K562 (cell line): ENCODE results near the gene PUDP. TPM values are rescaled to one million over a fixed set of nuclear protein-coding genes. Genes with fewer than 3 reads are reported as not detected.

ENCODE experiments used
- ATAC-seq: fragments of 200-7000 bp; cut with Tn5 transposase; 3 replicates; pipeline ENCODE4 v1.9.1; 2020; ENCODE audit warnings: moderate library complexity
- BruUV-seq: library from RNA; stranded (reverse); fragments of 400-500 nt; replicated peaks from 2 replicates; lab custom pipeline; 2021; lab: Mats Ljungman, UMichigan
- CTCF ChIA-PET: fragments of 300-600 bp; formaldehyde crosslinking; extraction: SDS; loops from one replicate; lab custom pipeline; 2021; ENCODE audit warnings: low intra/inter-chr PET ratio; lab: Yijun Ruan, JAX
- POLR2A ChIA-PET: fragments of 300-600, 350-650 bp; sonication (Branson Sonifier 250); formaldehyde crosslinking; extraction: SDS; loops from one replicate; lab custom pipeline; 2021; ENCODE audit warnings: antibody characterized with exemption, inconsistent platforms; lab: Yijun Ruan, JAX
- DNase-seq, 4 experiments: peaks; one replicate each; pipeline versions ENCODE4 v3.0.0 to v3.0.0-alpha.2; 2011 to 2018; ENCODE audit warnings: low spot score in 3 of 4, mixed read lengths in 3 of 4; ENCODE audit errors: extremely low read depth in 1 of 4
- FAIRE-seq: peaks from 2 replicates; lab custom pipeline; 2011; peaks lifted over from hg19 to GRCh38; lab: Jason Lieb, UNC
- H2AFZ ChIP-seq: 2 replicates; pipeline ENCODE4 v1.6.0; 2011; ENCODE audit warnings: low read depth, low read length, control low read depth, inconsistent platforms
- H3K27ac ChIP-seq: fragments of 200-600 bp; 3 replicates; pipeline ENCODE4 v1.8.0; 2011; ENCODE audit warnings: low read depth, mild to moderate bottlenecking, control low read depth, inconsistent platforms, low read length, moderate library complexity, mixed read lengths; ENCODE audit errors: extremely low read depth
- H3K27me3 ChIP-seq, 2 experiments: fragments of 300-600 bp in 1 of 2; 2 replicates in 1 of 2; 3 replicates in 1 of 2; pipeline versions ENCODE4 v1.6.0 to v1.8.0; 2011; ENCODE audit warnings: inconsistent platforms in 2 of 2, low read length in 2 of 2, mild to moderate bottlenecking in 1 of 2, mixed read lengths in 1 of 2, moderate library complexity in 1 of 2; ENCODE audit not compliant: control insufficient read depth in 2 of 2, insufficient read depth in 2 of 2
- H3K36me3 ChIP-seq: fragments of 300-600 bp; 3 replicates; pipeline ENCODE4 v1.8.0; 2011; ENCODE audit warnings: mild to moderate bottlenecking, low read length, inconsistent platforms; ENCODE audit not compliant: control insufficient read depth, insufficient read depth
- H3K4me1 ChIP-seq, 2 experiments: fragments of 200-600 bp in 1 of 2; replicated peaks in 1 of 2; 2 replicates in 1 of 2; 3 replicates in 1 of 2; pipeline versions ENCODE4 v1.5.1 to v1.8.0; 2011; ENCODE audit warnings: inconsistent platforms in 2 of 2, low read length in 2 of 2, mild to moderate bottlenecking in 1 of 2, mixed read lengths in 1 of 2, moderate library complexity in 1 of 2; ENCODE audit not compliant: control insufficient read depth in 2 of 2, insufficient read depth in 2 of 2
- H3K4me2 ChIP-seq: 2 replicates; pipeline ENCODE4 v1.6.1; 2011; ENCODE audit warnings: low read length, control low read depth, inconsistent platforms, mixed read lengths; ENCODE audit not compliant: insufficient read depth
- H3K4me3 ChIP-seq: fragments of 200-600 bp; sonication (generic), shearing (Covaris generic); 2 replicates; pipeline ENCODE4 v1.5.1; 2016; ENCODE audit warnings: control low read depth, inconsistent platforms
- H3K79me2 ChIP-seq: fragments of 200-600 bp; 3 replicates; pipeline ENCODE4 v1.8.0; 2011; ENCODE audit warnings: low read length, inconsistent platforms; ENCODE audit not compliant: control insufficient read depth, insufficient read depth
- H3K9ac ChIP-seq, 2 experiments: 2 replicates each; pipeline versions ENCODE4 v1.6.0 to v1.6.1; 2011; ENCODE audit warnings: low read depth in 2 of 2, low read length in 2 of 2, control low read depth in 1 of 2, inconsistent platforms in 1 of 2, mild to moderate bottlenecking in 1 of 2, mixed read lengths in 1 of 2; ENCODE audit not compliant: insufficient read depth in 1 of 2
- H3K9me1 ChIP-seq: one replicate; pipeline ENCODE4 v1.6.0; 2011; ENCODE audit warnings: inconsistent platforms, mild to moderate bottlenecking, low read length, moderate library complexity; ENCODE audit not compliant: control insufficient read depth, insufficient read depth
- H3K9me3 ChIP-seq: replicated peaks from 2 replicates; pipeline ENCODE4 v1.5.1; 2011; ENCODE audit warnings: low read depth, low read length, inconsistent platforms; ENCODE audit not compliant: control insufficient read depth, insufficient read depth
- H4K20me1 ChIP-seq: replicated peaks from 2 replicates; pipeline ENCODE4 v1.6.1; 2011; ENCODE audit warnings: low read length, inconsistent platforms, mixed read lengths; ENCODE audit not compliant: control insufficient read depth, insufficient read depth
- CAMTA2 ChIP-seq: fragments of 250-450 bp; sonication (Bioruptor Pico); conservative IDR thresholded peaks from 2 replicates; pipeline ENCODE4 v1.5.1; 2022
- ZNF143 ChIP-seq: sonication (generic); formaldehyde crosslinking; IDR thresholded peaks from 2 replicates; pipeline ENCODE4 v1.9.0; 2022; ENCODE audit warnings: mild to moderate bottlenecking, missing genetic modification reagents
- WGBS: fragments of 100-300 bp; shearing (Covaris generic); methylation state at CpG from one replicate; pipeline ENCODE4 v1.1.6; 2016; ENCODE audit warnings: low coverage, mixed read lengths; ENCODE audit not compliant: insufficient coverage; ENCODE audit errors: missing lambda C conversion rate; 5-methylcytosine and 5-hydroxymethylcytosine counted together
- in situ Hi-C: fragments of 300-500 bp; cut with MboI; formaldehyde crosslinking; loops from 4 replicates; pipeline ENCODE4 v1.15.0; 2018; ENCODE audit warnings: inconsistent platforms, mixed read lengths
- intact Hi-C: fragments of 100-400 bp; cut with micrococcal nuclease; formaldehyde crosslinking; loops from 2 replicates; pipeline ENCODE4 v1.14.2; 2022
- polyA plus RNA-seq, 8 experiments: library from polyadenylated mRNA; depleted of rRNA in 4 of 8; stranded (reverse) in 5 of 8; unstranded in 3 of 8; fragments of >200 nt; fragmentation: Nextera tagmentation in 2 of 8; fragmentation: Illumina TruSeq in 1 of 8; extraction: Ambion mirVana in 2 of 8; extraction: Trizol in 1 of 8; gene quantifications; 2 replicates each; pipeline versions ENCODE4 v1.2.1 to v1.2.3, GENCODE V29; 2011 to 2014; ENCODE audit warnings: inconsistent platforms in 1 of 8, missing spikeins in 1 of 8
- total RNA-seq, 7 experiments: library from RNA; depleted of rRNA in 6 of 7; stranded (reverse); fragments of >200 nt in 6 of 7; fragmentation: Illumina TruSeq in 2 of 7; extraction: Trizol in 2 of 7; gene quantifications; 2 replicates each; pipeline versions ENCODE4 v1.2.1 to v1.2.3, GENCODE V29; 2011 to 2021; ENCODE audit warnings: low replicate concordance in 1 of 7
- TF ChIP-seq, protein P1 (sequence below): IDR thresholded peaks from 2 replicates; pipeline ENCODE4 v1.6.1; 2016; ENCODE audit warnings: missing genetic modification characterization, missing compliant biosample characterization
- TF ChIP-seq, protein P2 (sequence below), 2 experiments: IDR thresholded peaks; 2 replicates each; pipeline ENCODE4 v1.6.1; 2011; ENCODE audit warnings: borderline replicate concordance in 1 of 2, control low read depth in 1 of 2, low read depth in 1 of 2, low read length in 1 of 2, mild to moderate bottlenecking in 1 of 2, mixed read lengths in 1 of 2, moderate library complexity in 1 of 2; ENCODE audit not compliant: insufficient read depth in 1 of 2, insufficient read length in 1 of 2, poor library complexity in 1 of 2, severe bottlenecking in 1 of 2; ENCODE audit errors: extremely low read depth in 1 of 2

Gene PUDP
- total and polyA plus RNA-seq, 9 of the 15 experiments (the other 6 are each of a cell fraction or from before 2014, with no cell fraction given), result 13.6 to 63.0 (median 29.2) TPM

DNA sequence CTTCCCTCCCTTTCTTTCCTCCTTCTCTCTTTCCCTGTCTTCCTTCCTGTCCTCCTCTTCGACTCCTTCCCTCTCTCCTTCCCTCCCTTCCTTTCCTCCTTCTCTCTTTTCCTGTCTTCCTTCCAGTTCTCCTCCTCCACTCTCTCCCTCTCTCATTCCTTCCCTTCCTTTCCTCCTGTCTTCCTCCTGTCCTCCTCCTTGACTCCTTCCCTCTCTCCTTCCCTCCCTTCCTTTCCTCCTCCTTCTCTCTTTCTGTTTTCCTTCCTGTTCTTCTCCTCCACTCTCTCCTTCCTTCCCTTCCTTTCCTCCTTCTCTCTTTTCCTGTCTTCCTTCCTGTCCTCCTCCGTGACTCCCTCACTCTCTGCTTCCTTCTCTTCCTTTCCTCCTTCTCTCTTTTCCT is 5.3 kb upstream of the PUDP start:
- ATAC-seq (no peak), FAIRE-seq (no peak), DNase-seq (no peak)
- Histone ChIP-seq H3K4me1 (peaks cover 0 to 4% of the 10 kb centered on the region in 2 experiments; a peak in 2 of 5 replicates), H3K36me3 (no peaks in the 10 kb centered on the region), H3K9me1 (no peaks in the 10 kb centered on the region), H3K9me3 (no peaks in the 10 kb centered on the region), H3K27me3 (no peaks in the 10 kb centered on the region), H3K79me2 (no peaks in the 10 kb centered on the region), H2AFZ (no peak overlapping the region), H3K27ac (no peak overlapping the region), H3K4me3 (no peak overlapping the region), H3K9ac (no peak overlapping the region), H3K4me2 (no peak overlapping the region), H4K20me1 (no peaks in the 10 kb centered on the region)
- in situ Hi-C loops (no loop called here), intact Hi-C loops (no loop called here)
- WGBS, result 0% methylated on average over 1 of the region's 2 CpGs
- TF ChIP-seq CAMTA2 (CRISPR knock-in tag) (no peak), ZNF143 (no peak)
- TF ChIP-seq, protein P1, sequence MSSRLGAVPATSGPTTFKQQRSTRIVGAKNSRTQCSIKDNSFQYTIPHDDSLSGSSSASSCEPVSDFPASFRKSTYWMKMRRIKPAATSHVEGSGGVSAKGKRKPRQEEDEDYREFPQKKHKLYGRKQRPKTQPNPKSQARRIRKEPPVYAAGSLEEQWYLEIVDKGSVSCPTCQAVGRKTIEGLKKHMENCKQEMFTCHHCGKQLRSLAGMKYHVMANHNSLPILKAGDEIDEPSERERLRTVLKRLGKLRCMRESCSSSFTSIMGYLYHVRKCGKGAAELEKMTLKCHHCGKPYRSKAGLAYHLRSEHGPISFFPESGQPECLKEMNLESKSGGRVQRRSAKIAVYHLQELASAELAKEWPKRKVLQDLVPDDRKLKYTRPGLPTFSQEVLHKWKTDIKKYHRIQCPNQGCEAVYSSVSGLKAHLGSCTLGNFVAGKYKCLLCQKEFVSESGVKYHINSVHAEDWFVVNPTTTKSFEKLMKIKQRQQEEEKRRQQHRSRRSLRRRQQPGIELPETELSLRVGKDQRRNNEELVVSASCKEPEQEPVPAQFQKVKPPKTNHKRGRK, result 0 out of 2 replicates have a peak, but pooled peaks have one; percentile 14
- TF ChIP-seq, protein P2, sequence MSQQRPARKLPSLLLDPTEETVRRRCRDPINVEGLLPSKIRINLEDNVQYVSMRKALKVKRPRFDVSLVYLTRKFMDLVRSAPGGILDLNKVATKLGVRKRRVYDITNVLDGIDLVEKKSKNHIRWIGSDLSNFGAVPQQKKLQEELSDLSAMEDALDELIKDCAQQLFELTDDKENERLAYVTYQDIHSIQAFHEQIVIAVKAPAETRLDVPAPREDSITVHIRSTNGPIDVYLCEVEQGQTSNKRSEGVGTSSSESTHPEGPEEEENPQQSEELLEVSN (IDR thresholded peaks at IDR 0.05; ENCODE audit: borderline replicate concordance in 1 of 2, extremely low read depth in 1 of 2, insufficient read depth in 1 of 2, insufficient read length in 1 of 2, low read depth in 1 of 2, low read length in 1 of 2, poor library complexity in 1 of 2, severe bottlenecking in 1 of 2), result no peak
- ChIA-PET POLR2A (no interaction called here), CTCF (no interaction called here)
- no TSS peak for BruUV-seq
